ENCODE measurements around the gene DIP2A.

DNA sequence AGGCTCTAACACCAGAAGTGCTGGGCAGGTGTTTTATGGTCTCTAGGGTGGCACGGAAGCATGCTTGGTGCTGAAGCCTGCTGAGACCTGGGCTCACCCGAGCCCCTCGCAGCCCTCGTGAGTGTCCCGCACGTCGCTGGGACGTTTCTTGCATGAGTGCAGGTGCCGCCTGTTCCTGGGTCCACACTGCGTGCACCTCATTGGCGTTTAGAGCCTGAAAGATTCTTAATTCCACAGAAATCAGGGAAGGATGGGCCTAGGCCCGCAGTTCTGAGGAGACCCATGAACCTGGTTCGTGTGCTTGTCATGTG, 43.8 kb upstream of the DIP2A start:
- TF ChIP-seq, protein P1, sequence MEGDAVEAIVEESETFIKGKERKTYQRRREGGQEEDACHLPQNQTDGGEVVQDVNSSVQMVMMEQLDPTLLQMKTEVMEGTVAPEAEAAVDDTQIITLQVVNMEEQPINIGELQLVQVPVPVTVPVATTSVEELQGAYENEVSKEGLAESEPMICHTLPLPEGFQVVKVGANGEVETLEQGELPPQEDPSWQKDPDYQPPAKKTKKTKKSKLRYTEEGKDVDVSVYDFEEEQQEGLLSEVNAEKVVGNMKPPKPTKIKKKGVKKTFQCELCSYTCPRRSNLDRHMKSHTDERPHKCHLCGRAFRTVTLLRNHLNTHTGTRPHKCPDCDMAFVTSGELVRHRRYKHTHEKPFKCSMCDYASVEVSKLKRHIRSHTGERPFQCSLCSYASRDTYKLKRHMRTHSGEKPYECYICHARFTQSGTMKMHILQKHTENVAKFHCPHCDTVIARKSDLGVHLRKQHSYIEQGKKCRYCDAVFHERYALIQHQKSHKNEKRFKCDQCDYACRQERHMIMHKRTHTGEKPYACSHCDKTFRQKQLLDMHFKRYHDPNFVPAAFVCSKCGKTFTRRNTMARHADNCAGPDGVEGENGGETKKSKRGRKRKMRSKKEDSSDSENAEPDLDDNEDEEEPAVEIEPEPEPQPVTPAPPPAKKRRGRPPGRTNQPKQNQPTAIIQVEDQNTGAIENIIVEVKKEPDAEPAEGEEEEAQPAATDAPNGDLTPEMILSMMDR (optimal IDR thresholded peaks at IDR 0.05 in 1 of 3, IDR thresholded peaks at IDR 0.05 in 1 of 3, conservative IDR thresholded peaks at IDR 0.05 in 1 of 3; ENCODE audit: extremely low read depth in 1 of 3, insufficient read depth in 2 of 3, low read length in 3 of 3) = no peak
- TF ChIP-seq EZH2 (IDR thresholded peaks at IDR 0.05; ENCODE audit: low read length) = no peak

Data from keratinocyte (primary cell).